Ascending aorta (tissue), 2 donors: ENCODE results near the gene TLR9. TPM values are rescaled to one million over a fixed set of nuclear protein-coding genes. Genes with fewer than 3 reads are reported as not detected.

Source experiments
- DNase-seq, 2 donors: peaks; one replicate each; pipeline ENCODE4 v3.0.0-alpha.2; 2019; ENCODE audit warnings: low spot score in 2 of 2
- H3K27ac ChIP-seq, 2 donors: fragments of 200-600 bp; sonication (generic); one replicate each; pipeline ENCODE4 v1.5.1; 2016 to 2017; ENCODE audit warnings: mild to moderate bottlenecking in 1 of 2
- H3K27me3 ChIP-seq: fragments of 200-600 bp; sonication (generic); one replicate; pipeline ENCODE4 v1.5.1; 2017
- H3K36me3 ChIP-seq, 2 donors: fragments of 200-600 bp; sonication (generic); one replicate each; pipeline ENCODE4 v1.5.1; 2016
- H3K4me1 ChIP-seq, 2 donors: fragments of 200-600 bp; sonication (generic); one replicate each; pipeline ENCODE4 v1.5.1; 2016 to 2017; ENCODE audit warnings: mild to moderate bottlenecking in 1 of 2
- H3K4me3 ChIP-seq, 2 donors: fragments of 200-600 bp; sonication (generic); one replicate each; pipeline ENCODE4 v1.5.1; 2016 to 2017; ENCODE audit warnings: mild to moderate bottlenecking in 1 of 2
- H3K9me3 ChIP-seq, 2 donors: fragments of 200-600 bp; sonication (generic); one replicate each; pipeline ENCODE4 v1.5.1; 2016
- CTCF ChIP-seq, 3 experiments: fragments of 200-600 bp in 2 of 3; fragments of 450-650 bp in 1 of 3; sonication (generic) in 2 of 3; IDR thresholded peaks; one replicate each; pipeline ENCODE4 v1.5.1; 2016 to 2019; ENCODE audit warnings: antibody characterized with exemption in 3 of 3, mild to moderate bottlenecking in 1 of 3, moderate library complexity in 1 of 3
- intact Hi-C: fragments of 100-400 bp; cut with DNase I; formaldehyde crosslinking; loops from one replicate; pipeline ENCODE4 v1.15.1; 2023
- total RNA-seq: library from RNA; depleted of rRNA; stranded (reverse); fragments of >200 nt; gene quantifications from one replicate; pipeline ENCODE4 v1.1.0, GENCODE V29; 2016

Gene TLR9
- total RNA-seq, 1 donor from 2014 or later, result not detected

DNA sequence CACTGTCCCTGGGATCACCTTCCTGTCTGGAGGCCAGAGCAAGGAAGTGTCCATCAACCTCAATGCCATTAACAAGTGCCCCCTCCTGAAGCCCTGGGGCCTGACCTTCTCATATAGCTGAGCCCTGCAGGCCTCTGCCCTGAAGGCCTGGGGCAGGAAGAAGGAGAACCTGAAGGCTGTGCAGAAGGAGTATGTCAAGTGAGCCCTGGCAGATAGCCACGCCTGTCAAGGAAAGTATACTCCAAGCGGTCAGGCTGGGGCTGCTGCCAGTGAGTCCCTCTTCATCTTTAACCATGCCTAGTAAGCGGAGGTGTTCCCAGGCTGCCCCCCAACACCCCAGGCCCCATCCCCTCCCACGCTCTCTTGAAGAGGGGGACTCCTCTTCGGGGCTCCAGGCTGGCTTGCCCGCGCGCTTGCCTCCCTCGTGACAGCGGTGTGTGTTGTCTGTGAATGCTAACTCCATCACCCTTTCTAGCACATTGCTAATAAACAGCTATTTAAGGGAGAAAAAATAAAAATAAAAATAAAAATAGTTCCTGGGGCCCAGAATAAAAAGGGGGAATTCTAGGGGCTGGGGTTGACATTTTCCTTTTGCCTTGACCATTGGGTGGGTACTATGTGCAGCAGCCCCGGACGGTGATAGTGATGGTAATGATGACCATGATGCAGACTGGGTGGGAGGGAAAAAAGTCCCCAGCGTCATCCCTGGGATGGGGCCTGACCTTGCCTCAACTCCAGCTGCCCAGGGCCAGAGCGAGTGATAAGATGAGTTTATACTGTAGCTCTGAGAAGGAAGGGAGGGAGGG, 30.8 kb downstream of the TLR9 start:
- intact Hi-C loops, result no loop called here
- H3K4me1 ChIP-seq, result peaks cover 8 to 22% of the 10 kb centered on the region in 2 donors
- no peaks in the 10 kb centered on the region for H3K36me3 ChIP-seq
- no peaks in the 10 kb centered on the region for H3K9me3 ChIP-seq
- H3K27me3 ChIP-seq, result no peaks in the 10 kb centered on the region
- no peak for TF ChIP-seq CTCF (IDR thresholded peaks at IDR 0.05)
- no peak for DNase-seq
- no peak overlapping the region for H3K27ac ChIP-seq
- no peak overlapping the region for H3K4me3 ChIP-seq

DNA sequence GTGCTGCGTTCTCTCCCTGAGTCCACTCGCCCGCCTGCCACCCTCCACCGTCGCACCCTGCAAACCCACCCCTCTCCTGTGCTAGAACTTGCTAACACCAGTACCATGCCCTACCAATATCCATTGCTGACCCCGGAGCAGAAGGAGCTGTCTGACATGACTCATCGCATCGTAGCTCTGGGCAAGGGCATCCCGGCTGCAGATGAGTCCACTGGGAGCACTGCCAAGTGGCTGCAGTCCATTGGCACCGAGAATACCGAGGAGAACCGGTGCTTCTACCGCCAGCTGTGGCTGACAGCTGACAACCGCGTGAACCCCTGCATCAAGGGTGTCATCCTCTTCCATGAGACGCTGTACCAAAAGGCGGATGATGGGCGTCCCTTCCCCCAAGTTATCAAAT, 32.4 kb downstream of the TLR9 start:
- no peak overlapping the region for H3K4me3 ChIP-seq
- no peaks in the 10 kb centered on the region for H3K9me3 ChIP-seq
- TF ChIP-seq CTCF (IDR thresholded peaks at IDR 0.05), result no peak
- H3K36me3 ChIP-seq, result no peaks in the 10 kb centered on the region
- DNase-seq, result no peak
- H3K27ac ChIP-seq, result no peak overlapping the region
- H3K4me1 ChIP-seq, result peaks cover 8 to 19% of the 10 kb centered on the region in 2 donors
- H3K27me3 ChIP-seq, result no peaks in the 10 kb centered on the region
- intact Hi-C loops, result no loop called here

DNA sequence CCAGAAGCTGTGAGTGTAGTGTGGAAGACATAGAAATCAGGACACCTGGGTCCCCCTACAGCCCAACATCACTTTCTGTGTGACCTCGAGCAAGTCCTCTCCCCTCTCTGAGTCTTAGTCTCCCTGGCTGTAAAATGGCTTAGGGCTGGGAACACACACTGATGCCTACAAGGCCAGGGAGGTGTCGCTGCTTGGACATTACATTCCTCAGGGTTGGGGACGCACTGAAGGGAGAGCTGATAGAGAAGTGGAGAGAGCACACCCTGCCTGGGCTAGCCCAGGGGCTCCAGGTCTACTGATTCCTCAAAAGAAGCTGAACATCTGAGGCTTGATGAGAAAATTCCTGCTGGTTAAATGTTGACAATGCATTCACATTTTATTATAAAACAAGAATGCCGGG, 33.8 kb downstream of the TLR9 start:
- no peak overlapping the region for H3K4me3 ChIP-seq
- no peak for TF ChIP-seq CTCF (IDR thresholded peaks at IDR 0.05)
- intact Hi-C loops, result no loop called here
- H3K27ac ChIP-seq, result no peak overlapping the region
- no peak for DNase-seq
- H3K4me1 ChIP-seq, result peaks cover 8 to 11% of the 10 kb centered on the region in 2 donors
- no peaks in the 10 kb centered on the region for H3K9me3 ChIP-seq
- H3K27me3 ChIP-seq, result no peaks in the 10 kb centered on the region
- no peaks in the 10 kb centered on the region for H3K36me3 ChIP-seq

DNA sequence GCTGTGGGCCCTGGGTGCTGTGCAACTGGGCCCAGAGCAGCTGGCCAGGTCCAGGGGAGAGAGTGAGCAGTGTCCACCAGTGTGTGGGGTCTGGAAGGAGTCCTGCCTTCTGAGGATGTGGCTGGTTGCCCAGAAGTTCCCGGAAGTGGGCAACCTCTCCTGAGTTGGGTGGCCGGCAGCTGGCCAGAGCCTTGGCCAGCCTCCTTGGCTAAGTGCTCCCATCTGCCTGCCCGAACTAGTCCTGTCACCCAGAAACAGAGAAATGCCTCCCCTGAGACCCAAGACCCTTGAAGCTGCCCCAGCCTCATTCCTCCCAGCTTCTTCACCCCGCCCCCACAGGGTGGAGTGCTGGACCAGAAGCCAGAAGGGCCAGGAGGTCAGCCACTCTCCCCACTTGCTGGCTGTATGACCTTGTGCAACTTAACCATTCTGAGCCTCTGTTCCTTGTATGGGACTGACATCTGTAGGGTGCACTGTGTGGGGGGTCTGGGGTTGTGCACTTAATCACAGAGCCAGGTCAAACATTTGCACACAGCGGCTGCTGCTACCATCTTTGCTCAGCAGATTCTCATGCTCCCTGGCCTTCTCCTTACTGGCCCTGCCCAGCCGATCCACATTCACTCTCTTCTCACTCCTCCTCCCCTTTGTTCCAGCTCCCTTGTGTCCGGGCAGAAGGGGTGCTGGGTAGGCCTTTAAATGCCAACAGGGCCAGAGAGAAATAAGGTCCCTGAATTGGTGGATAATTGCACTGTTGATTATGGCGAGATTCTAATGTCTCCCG, 35.0 kb downstream of the TLR9 start:
- Histone ChIP-seq H3K9me3 (no peaks in the 10 kb centered on the region), H3K27ac (peak overlapping the region; percentile 68 to 73), H3K27me3 (no peaks in the 10 kb centered on the region), H3K36me3 (no peaks in the 10 kb centered on the region), H3K4me1 (peaks cover 8 to 11% of the 10 kb centered on the region in 2 donors), H3K4me3 (no peak overlapping the region)
- peak in 1 of 2 donors; percentile 78 for DNase-seq
- TF ChIP-seq CTCF (IDR thresholded peaks at IDR 0.05), result no peak
- intact Hi-C loops, result no loop called here

- no peaks in the 10 kb centered on the region for H3K9me3 ChIP-seq
- H3K4me3 ChIP-seq, result no peak overlapping the region
- no peak for DNase-seq
- peaks cover 8 to 11% of the 10 kb centered on the region in 2 donors for H3K4me1 ChIP-seq
- intact Hi-C loops, result no loop called here
- no peaks in the 10 kb centered on the region for H3K36me3 ChIP-seq
- TF ChIP-seq CTCF (IDR thresholded peaks at IDR 0.05), result no peak
- H3K27me3 ChIP-seq, result no peaks in the 10 kb centered on the region
- H3K27ac ChIP-seq, result no peak overlapping the region
Measured at GRCh38 chr3:52188556-52188955, 36.9 kb downstream of the TLR9 start.
